NB4 (cell line): ENCODE measurements around the gene BCL6.

Experiments
- DNase-seq: peaks from one replicate; pipeline ENCODE4 v3.0.0; 2010; ENCODE audit warnings: low read depth
- H3K4me3 ChIP-seq: one replicate; pipeline ENCODE4 v1.5.1; 2011; ENCODE audit warnings: mild to moderate bottlenecking, low read depth, low read length, moderate library complexity
- MYC ChIP-seq: IDR thresholded peaks from 2 replicates; pipeline ENCODE4 v1.6.1; 2011; ENCODE audit warnings: low read depth, low read length
- POLR2A ChIP-seq: IDR thresholded peaks from 2 replicates; pipeline ENCODE4 v1.6.1; 2011; ENCODE audit warnings: mild to moderate bottlenecking; ENCODE audit not compliant: insufficient read length; ENCODE audit errors: extremely low read depth
- TF ChIP-seq, protein P1 (sequence below): IDR thresholded peaks from one replicate; pipeline ENCODE4 v1.5.1; 2012; ENCODE audit warnings: low read depth, low read length
- TF ChIP-seq, protein P2 (sequence below): IDR thresholded peaks from 2 replicates; pipeline ENCODE4 v1.6.1; 2011; ENCODE audit warnings: low read depth, low read length

BCL6 gene

DNA sequence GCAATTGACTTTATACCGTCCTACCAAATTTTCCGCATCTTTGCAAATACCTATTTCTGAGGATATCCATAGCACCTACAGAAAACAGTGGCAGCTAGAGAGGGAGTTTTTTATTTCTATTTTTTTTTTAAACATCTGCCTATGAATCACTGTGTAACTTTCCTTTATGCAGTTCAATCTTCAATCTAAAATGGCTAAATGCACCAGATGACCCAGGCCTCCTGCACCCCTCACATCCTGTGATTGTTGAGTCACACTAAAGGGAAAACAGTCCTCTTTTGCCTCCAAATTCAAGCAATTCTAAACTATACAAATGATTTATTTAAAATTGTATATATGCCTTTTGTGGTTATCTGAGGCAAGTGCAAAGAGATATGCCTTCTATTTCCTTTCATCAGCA lies 20.1 kb upstream of the BCL6 start:
- H3K4me3 ChIP-seq: no peak overlapping the region
- TF ChIP-seq, protein P1, sequence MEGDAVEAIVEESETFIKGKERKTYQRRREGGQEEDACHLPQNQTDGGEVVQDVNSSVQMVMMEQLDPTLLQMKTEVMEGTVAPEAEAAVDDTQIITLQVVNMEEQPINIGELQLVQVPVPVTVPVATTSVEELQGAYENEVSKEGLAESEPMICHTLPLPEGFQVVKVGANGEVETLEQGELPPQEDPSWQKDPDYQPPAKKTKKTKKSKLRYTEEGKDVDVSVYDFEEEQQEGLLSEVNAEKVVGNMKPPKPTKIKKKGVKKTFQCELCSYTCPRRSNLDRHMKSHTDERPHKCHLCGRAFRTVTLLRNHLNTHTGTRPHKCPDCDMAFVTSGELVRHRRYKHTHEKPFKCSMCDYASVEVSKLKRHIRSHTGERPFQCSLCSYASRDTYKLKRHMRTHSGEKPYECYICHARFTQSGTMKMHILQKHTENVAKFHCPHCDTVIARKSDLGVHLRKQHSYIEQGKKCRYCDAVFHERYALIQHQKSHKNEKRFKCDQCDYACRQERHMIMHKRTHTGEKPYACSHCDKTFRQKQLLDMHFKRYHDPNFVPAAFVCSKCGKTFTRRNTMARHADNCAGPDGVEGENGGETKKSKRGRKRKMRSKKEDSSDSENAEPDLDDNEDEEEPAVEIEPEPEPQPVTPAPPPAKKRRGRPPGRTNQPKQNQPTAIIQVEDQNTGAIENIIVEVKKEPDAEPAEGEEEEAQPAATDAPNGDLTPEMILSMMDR: no peak
- TF ChIP-seq MYC (no peak), POLR2A (no peak)
- TF ChIP-seq, protein P2, sequence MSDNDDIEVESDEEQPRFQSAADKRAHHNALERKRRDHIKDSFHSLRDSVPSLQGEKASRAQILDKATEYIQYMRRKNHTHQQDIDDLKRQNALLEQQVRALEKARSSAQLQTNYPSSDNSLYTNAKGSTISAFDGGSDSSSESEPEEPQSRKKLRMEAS: no peak
- no peak for DNase-seq

DNA sequence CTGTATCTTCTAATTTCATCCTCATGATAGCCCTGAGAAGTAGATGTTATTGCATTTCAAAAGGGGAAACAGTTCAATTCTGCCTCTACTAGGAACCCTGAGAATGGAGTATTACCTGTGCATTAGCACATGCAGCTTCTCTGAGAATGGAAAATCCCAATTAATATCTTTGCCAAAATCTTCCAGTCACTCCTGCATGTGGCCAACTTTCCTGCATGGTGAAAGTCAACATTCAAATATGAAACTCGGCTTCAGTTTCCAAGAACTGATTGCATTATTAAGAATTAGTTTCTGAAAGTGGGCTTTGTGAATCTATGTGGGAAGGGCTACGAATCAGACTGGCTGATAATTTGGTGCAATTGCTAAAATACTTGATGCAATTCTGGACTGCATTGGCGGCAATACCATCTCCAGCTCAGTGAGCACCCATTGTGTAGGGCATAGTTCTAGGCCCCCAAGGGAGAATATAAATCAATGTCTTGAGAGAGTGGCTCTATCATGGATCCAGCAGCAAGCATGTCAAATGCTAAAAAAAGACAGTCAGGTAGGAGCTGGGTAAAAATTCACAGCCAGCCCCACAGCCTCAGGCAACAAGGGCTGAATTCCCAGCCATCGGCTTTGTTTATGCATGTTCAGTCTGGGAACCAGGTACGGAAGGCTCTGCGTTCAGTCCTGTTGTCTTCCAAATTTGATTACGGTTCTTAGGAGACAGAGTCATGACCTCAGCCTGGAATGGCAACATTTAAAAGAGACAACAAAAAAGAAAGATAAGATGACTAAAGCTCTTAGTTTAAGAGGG lies 18.8 kb upstream of the BCL6 start:
- no peak overlapping the region for H3K4me3 ChIP-seq
- no peak for TF ChIP-seq MYC
- TF ChIP-seq, protein P1: no peak
- TF ChIP-seq, protein P2: no peak
- DNase-seq: no peak

DNA sequence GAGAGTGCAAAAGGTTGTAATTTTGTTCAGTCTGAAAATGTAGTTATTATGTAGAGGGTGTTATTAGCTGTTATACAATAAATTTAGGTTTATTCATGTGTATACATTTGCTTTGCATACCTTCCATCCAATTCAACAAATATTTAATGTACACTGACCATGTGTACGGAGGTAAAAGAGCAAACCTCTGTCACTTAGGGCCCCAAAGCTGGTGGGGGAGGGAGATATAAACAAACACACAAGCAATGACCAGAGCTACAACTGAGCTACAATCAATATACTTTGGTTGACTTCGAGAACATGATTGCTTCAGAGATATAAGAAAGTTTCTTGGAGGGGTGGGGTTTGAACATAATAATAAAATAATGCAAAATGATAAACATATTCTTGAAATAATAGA lies 17.5 kb upstream of the BCL6 start:
- TF ChIP-seq POLR2A (no peak), MYC (no peak)
- TF ChIP-seq, protein P1: no peak
- TF ChIP-seq, protein P2: no peak
- no peak overlapping the region for H3K4me3 ChIP-seq
- no peak for DNase-seq

DNA sequence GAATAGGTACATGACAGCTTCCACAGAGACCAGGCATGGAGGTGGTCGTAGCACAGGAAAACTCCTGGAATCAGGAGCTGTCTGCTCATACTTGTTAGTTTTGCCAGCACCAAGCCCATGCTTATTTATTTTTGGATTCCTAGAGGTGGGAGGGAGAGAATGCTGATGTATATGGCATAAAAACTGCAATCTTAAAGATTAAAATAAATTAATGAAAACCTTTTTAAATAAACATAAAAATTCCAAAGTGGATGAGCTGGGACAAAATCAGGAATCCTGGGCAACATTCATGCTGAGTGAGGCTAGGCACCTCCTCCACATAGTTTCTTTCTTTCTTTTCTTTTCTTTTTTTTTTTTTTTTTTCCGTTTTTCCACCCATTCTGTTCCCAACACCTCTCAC lies 14.3 kb upstream of the BCL6 start:
- no peak for DNase-seq
- TF ChIP-seq, protein P2: no peak
- TF ChIP-seq MYC (no peak), POLR2A (no peak)
- TF ChIP-seq, protein P1: no peak
- H3K4me3 ChIP-seq: no peak overlapping the region

DNA sequence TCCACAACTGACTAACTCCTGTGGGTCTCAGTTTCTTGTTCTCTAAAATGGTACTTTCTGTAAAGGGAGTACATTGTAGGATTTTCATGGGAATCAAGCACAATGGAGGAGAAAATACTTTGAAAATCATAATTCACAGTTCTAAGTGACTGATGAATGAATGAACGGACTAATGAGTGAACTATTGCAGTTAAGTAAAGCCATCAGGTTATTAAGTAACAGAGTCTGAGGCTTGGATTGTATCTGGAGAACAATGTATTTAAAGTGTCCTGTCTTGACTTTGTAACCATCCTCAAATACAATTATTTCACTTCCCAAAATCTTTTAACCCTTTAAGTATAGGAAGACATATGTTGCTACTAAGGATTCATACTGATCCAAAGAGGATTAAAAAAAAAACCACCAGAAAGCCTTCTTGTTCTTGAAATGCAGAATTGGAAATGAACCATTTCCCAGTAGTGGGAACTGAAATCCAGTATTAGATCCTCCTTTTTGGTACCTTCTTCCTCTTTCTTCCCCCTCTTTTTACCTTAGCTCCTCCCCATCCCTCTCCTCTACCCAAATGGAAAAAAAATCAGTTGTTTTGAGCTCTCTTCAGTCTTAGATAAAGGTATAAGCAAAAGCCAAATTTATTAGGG lies 13.2 kb upstream of the BCL6 start:
- TF ChIP-seq MYC (no peak), POLR2A (no peak)
- TF ChIP-seq, protein P2: no peak
- no peak for DNase-seq
- H3K4me3 ChIP-seq: no peak overlapping the region

DNA sequence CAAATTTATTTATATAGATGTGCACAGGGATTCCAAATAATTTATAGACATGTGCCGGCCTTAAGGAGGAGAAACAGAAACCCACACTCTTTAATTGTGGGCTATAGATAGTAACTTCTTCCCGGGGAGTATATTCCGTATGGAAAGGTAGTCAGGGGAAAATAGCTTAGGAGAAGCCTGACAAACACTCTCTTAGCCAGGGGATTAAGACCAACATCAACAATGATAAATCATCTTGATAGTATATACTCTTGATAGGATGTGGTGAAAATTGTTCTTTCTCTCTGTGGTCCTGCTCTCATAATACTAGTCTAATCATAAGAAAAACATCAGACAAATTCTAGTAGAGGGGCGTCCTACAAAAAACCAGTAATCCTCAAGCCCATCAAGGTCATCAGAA lies 8.2 kb upstream of the BCL6 start:
- no peak for DNase-seq
- H3K4me3 ChIP-seq: no peak overlapping the region
- TF ChIP-seq MYC (no peak), POLR2A (no peak)
- TF ChIP-seq, protein P2: no peak
- TF ChIP-seq, protein P1: no peak
